Hepatocyte (in vitro differentiated cells): ENCODE measurements around the gene BARX1.

Experiments used
- CTCF ChIP-seq: fragments of 200-600 bp; sonication (generic); IDR thresholded peaks from 2 replicates; pipeline ENCODE4 v1.5.1; 2016; ENCODE audit warnings: antibody characterized with exemption, mild to moderate bottlenecking; ENCODE audit not compliant: poor library complexity
- EZH2 ChIP-seq: fragments of 200-600 bp; sonication (generic); IDR thresholded peaks from 2 replicates; pipeline ENCODE4 v1.6.1; 2016; ENCODE audit warnings: antibody characterized with exemption, mild to moderate bottlenecking, borderline replicate concordance
- EZH2phosphoT487 ChIP-seq: fragments of 200-600 bp; sonication (generic); IDR thresholded peaks from one replicate; pipeline ENCODE4 v1.6.1; 2018; ENCODE audit warnings: antibody characterized with exemption, mild to moderate bottlenecking, low read depth, moderate library complexity; ENCODE audit not compliant: unreplicated experiment, severe bottlenecking

GRCh38 chr9:93946338-93946712, 8.8 kb downstream of the BARX1 start:
- TF ChIP-seq CTCF (no peak), EZH2 (peak; percentile 87), EZH2phosphoT487 (no peak)
